Measurements from ENCODE around the gene SCG5. TPM values are rescaled to one million over a fixed set of nuclear protein-coding genes. Genes with fewer than 3 reads are reported as not detected.

Gene SCG5
- polyA plus RNA-seq, 1 experiment, result 44.4 TPM

- no peak overlapping the region for H3K27ac ChIP-seq (ENCODE audit: low read depth, low read length)
- no peak for DNase-seq (ENCODE audit: low read depth, low spot score)
- ChIA-PET POLR2A (no interaction called here), CTCF (interaction anchor here (0.7 to 5.0 kb wide), 6 partner anchors 18 to 443 kb away, joined by 3 to 24 read pairs (median 3); no protein-coding TSS in a partner anchor)
- TF ChIP-seq CTCF (IDR thresholded peaks at IDR 0.05; ENCODE audit: low read depth, low read length), result no peak
- H3K9me3 ChIP-seq (ENCODE audit: control insufficient read depth, insufficient read depth, low read length), result no peaks in the 10 kb centered on the region
- H3K27me3 ChIP-seq (ENCODE audit: control insufficient read depth, insufficient read depth, low read length), result no peaks in the 10 kb centered on the region
- no peak overlapping the region for H3K4me3 ChIP-seq (ENCODE audit: low read depth, low read length)
These were observed 2.5 kb downstream of the SCG5 start for GRCh38 chr15:32643907-32644445.

- Histone ChIP-seq H3K4me3 (ENCODE audit: low read depth, low read length) (no peak overlapping the region), H3K27ac (ENCODE audit: low read depth, low read length) (no peak overlapping the region), H3K9me3 (ENCODE audit: control insufficient read depth, insufficient read depth, low read length) (no peaks in the 10 kb centered on the region), H3K27me3 (ENCODE audit: control insufficient read depth, insufficient read depth, low read length) (no peaks in the 10 kb centered on the region)
- POLR2A ChIA-PET, result no interaction called here
- CTCF ChIA-PET, result interaction anchor here (1.3 kb wide), 1 partner anchor 486 kb away, joined by 4 read pairs; no protein-coding TSS in a partner anchor
- DNase-seq (ENCODE audit: low read depth, low spot score), result no peak
- TF ChIP-seq CTCF (IDR thresholded peaks at IDR 0.05; ENCODE audit: low read depth, low read length), result no peak
These were observed 4.8 kb downstream of the SCG5 start for GRCh38 chr15:32646291-32646690.

GRCh38 chr15:32649342-32649741 is 7.8 kb downstream of the SCG5 start:
- ChIA-PET CTCF (interaction anchor here (0.6 to 4.2 kb wide), 39 partner anchors 7 to 532 kb away, joined by 3 to 76 read pairs (median 4); partner anchors contain the start of gene SCG5), POLR2A (no interaction called here)
- no peaks in the 10 kb centered on the region for H3K27me3 ChIP-seq (ENCODE audit: control insufficient read depth, insufficient read depth, low read length)
- no peak for DNase-seq (ENCODE audit: low read depth, low spot score)
- peak; percentile 61 for TF ChIP-seq CTCF (IDR thresholded peaks at IDR 0.05; ENCODE audit: low read depth, low read length)
- no peaks in the 10 kb centered on the region for H3K9me3 ChIP-seq (ENCODE audit: control insufficient read depth, insufficient read depth, low read length)
- no peak overlapping the region for H3K27ac ChIP-seq (ENCODE audit: low read depth, low read length)
- no peak overlapping the region for H3K4me3 ChIP-seq (ENCODE audit: low read depth, low read length)

DNA sequence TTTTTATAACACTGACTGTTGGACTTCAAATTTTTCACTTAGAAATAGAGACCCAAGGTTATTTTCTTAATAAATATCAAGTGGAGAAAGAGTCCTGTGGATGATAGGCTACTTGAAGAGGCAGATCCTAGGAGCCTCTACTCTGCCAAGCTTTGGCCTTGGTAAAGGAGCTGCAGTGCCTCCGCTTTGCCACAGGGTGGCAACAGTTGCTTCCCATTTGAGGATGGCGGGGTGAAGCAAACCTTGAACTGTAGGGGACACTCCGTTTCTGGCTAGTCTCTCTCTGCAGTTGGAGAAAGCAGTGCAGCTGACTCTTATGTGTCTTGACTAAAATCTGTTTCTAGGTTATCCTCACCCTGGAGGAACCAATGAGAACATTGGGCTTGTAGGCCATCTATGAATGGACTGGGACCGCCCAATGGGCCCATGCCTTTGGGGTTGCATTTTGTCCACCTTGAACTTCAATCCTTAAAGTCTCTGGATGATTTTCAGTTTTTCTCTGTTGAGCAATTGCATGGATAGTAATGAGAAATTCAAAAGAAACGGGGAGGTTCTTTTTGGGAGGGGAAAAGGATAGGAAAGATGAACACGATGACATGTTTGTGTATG is 9.8 kb downstream of the SCG5 start:
- ChIA-PET CTCF (interaction anchor here (0.6 to 4.2 kb wide), 17 partner anchors 9 to 481 kb away, joined by 3 to 76 read pairs (median 7); partner anchors contain the start of gene SCG5), POLR2A (interaction anchor here (0.6 kb wide), 1 partner anchor 215 kb away, joined by 5 read pairs; no protein-coding TSS in a partner anchor)
- TF ChIP-seq CTCF (IDR thresholded peaks at IDR 0.05; ENCODE audit: low read depth, low read length), result peak; percentile 98
- no peaks in the 10 kb centered on the region for H3K9me3 ChIP-seq (ENCODE audit: control insufficient read depth, insufficient read depth, low read length)
- no peaks in the 10 kb centered on the region for H3K27me3 ChIP-seq (ENCODE audit: control insufficient read depth, insufficient read depth, low read length)
- DNase-seq (ENCODE audit: low read depth, low spot score), result peak; percentile 38
- H3K27ac ChIP-seq (ENCODE audit: low read depth, low read length), result no peak overlapping the region
- no peak overlapping the region for H3K4me3 ChIP-seq (ENCODE audit: low read depth, low read length)

- POLR2A ChIA-PET, result no interaction called here
- peak overlapping the region; percentile 13 for H3K27ac ChIP-seq (ENCODE audit: low read depth, low read length)
- TF ChIP-seq CTCF (IDR thresholded peaks at IDR 0.05; ENCODE audit: low read depth, low read length), result no peak
- no peak overlapping the region for H3K4me3 ChIP-seq (ENCODE audit: low read depth, low read length)
- H3K9me3 ChIP-seq (ENCODE audit: control insufficient read depth, insufficient read depth, low read length), result no peaks in the 10 kb centered on the region
- H3K27me3 ChIP-seq (ENCODE audit: control insufficient read depth, insufficient read depth, low read length), result no peaks in the 10 kb centered on the region
- DNase-seq (ENCODE audit: low read depth, low spot score), result no peak
- CTCF ChIA-PET, result interaction anchor here (0.6 to 4.2 kb wide), 5 partner anchors 8 to 345 kb away, joined by 3 to 45 read pairs (median 4); no protein-coding TSS in a partner anchor
These were observed 10.7 kb downstream of the SCG5 start for GRCh38 chr15:32652178-32652577.

Data from AG04450 (cell line).